Fibroblast of skin of left biceps (primary cell): Measurements from ENCODE around the gene RSPO4.
"Not testable (repeated sequence)": the region's sequence is repeated elsewhere in the genome, so short reads cannot be mapped to it uniquely, and the experiment has no call there.

Experiments used
- DNase-seq, 2 experiments: peaks; one replicate each; pipeline ENCODE4 v3.0.0-alpha.2; 2013; ENCODE audit warnings: low read depth in 2 of 2

Gene RSPO4

DNA sequence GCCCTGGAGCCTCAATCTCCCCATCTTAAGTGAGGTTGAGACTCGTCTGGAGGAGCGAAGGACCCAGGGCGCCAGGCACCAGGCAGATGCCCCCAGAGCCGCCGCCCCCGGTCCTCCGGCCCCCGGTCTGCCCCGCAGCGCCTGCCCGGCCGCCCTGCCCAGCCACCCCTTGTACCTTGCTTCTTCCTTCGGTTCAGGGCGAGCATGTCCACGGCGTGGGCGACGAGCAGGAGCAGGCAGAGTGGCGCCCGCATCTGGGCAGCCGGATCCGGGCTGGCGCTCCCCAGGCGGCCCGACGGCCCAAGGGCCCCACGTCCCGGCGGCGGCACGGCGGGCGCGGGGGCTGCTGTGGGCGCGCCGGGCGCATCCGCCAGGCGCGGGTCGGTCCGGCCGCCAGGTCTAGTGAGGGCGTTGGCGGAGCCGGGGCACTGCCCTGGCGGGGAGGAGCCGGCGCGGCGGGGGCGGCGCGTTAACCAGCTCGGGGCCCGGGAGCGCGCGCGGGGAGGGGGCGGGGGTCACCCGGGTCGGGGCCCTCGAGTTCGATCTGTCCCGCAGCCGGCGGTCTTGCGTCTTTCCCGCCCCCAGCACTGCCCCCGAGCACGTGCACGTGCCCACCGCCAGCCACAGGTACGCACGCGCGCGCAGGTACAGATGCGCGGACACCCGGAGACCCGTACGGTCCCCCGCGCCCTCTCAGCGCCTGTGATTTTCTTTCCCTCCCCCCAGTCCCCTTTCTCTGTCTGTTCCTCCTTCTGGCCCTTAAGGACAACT, at the start of gene RSPO4:
Gene RSPO4, minus strand, starts transcription at position 401 of the 771 bp plus-strand sequence. Its CDS starts 147 bp downstream, at position 254.
- DNase-seq, result no peak

GRCh38 chr20:1050440-1050839, 48.3 kb upstream of the RSPO4 start:
- DNase-seq, result no peak

DNA sequence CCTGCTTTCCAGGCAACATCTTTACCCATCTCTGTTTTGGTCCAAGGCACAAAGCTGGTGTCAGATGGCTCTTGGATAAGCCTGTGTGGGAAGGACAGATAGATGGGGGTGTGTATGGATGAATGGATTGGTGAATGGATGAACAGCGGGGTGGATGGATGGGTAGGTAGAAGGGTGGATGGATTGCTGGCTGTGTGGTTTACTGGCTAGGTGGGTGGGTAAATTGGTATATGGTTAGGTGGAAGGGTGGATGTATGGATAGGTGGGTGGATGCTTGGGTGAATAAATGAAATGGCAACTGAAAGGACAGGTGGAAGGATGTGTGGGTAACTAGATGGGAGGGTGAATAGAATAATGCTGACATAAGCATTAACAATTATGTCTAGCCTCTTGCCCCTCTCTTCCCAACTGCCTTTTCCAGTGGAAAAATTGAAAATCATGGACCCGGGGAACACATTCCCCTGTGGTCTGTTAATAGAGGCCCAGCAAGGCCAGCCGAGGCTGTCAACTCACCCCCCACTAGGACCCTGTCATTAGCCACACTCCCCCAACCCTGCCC, 43.8 kb upstream of the RSPO4 start:
- DNase-seq, result no peak

GRCh38 chr20:1041845-1042390, 39.8 kb upstream of the RSPO4 start:
- DNase-seq, result no peak

- no peak for DNase-seq
These were observed 36.1 kb upstream of the RSPO4 start for GRCh38 chr20:1038205-1038604.

- DNase-seq, result no peak
These were observed 34.9 kb upstream of the RSPO4 start for GRCh38 chr20:1037039-1037438.

DNA sequence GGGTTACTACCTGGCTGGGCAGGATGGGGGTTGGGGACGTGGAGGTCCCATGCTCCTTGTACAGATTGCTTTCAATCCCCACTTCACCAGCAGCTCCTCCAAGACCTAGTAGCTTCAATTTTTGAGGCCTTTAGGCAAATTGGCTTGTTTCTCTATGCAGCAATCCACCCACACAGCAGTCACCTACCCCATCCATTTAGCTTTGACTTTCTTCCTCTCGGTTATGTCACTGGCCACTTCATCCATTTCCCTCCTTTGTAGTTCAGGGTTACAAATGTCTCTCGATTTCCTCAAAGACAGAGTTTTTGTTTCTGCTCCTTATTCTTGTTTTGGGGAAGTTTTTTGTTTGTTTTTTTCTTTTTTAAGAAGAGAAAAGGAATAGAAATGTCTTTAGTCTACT, 33.4 kb upstream of the RSPO4 start:
- DNase-seq, result no peak

DNA sequence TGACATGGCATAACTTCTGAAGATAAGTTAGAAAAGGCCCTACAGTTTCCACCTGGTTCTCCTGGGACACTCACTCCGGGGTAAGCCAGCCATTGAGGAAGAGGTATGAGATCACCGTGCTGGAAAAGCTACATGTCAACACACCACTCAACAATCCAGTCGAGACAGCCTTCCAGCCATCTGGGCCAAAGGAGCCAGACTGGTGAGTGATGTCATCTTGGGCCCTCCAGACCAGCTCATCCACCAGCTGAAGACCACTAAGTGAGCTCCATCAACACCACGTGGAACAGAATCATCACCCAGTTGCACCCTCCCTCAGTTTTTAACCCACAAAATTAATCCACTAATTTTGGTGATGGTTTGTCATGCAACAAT, 32.3 kb upstream of the RSPO4 start:
- DNase-seq, result no peak

DNA sequence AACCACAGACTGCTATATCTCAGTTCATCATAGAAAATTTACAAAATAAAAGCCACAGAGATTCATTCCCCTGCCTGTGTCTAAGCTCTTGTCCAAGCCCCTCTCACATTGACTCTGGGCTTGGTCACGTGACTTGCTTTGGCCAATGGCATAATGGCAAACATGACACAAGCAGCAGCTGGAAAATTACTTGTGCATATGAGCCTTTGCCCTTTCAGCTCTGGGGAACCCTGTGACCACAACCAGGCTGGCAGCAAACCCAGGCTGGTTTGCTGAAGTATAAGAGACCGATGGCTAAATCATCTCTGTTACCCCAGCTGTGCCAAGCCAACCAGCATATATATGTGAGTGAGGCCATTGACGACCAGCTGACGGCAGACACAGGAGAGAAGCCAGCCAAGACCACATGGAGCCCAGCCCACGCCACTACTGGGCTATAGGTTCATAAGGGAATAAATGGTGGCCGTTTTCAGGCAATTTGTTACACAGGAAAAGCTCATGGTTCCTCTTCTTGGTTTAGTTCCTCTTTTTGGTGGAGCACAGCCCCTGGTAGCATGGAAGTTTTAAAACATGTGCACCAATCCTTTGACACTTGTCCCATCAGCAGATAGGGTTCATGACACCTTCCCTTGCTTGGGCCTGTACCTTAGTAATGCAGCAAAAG, 31.8 kb upstream of the RSPO4 start:
- no peak for DNase-seq

GRCh38 chr20:1029980-1030379, 27.9 kb upstream of the RSPO4 start:
- DNase-seq, result no peak

DNA sequence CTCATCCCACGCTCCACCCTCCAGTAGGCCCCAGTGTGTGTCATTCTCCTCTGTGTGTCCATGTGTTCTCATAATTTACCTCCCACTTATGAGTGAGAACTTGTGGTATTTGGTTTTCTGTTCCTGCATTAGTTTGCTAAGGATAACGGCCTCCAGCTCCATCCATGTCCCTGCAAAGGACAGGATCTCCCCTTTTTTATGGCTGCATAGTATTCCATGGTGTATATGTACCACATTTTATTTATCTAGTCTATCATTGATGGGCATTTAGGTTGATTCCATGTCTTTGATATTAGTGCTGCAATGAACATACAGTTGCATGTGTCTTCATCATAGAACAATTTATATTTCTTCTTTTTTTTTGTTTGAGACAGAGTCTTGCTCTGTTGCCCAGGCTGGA, 24.1 kb upstream of the RSPO4 start:
- not testable (repeated sequence) for DNase-seq

DNA sequence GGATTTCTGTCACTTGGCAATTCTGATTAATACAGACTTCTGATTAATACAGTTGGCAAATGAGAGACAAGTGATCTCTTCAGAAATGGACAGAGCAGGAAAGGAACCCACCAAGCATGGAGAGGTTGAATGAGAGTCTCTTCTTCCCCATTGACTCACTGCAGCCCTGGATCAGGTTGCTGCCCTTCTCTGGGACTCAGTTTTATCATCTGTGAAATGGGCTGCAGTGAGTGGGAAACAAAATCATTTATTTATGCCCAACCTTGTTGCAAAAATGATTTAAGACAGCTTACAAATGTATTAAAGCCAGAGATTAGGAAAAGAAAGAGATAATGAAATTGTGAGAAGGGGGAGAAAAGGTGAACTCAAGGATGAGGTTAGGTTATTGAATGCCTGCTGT, 20.8 kb upstream of the RSPO4 start:
- DNase-seq, result no peak

DNA sequence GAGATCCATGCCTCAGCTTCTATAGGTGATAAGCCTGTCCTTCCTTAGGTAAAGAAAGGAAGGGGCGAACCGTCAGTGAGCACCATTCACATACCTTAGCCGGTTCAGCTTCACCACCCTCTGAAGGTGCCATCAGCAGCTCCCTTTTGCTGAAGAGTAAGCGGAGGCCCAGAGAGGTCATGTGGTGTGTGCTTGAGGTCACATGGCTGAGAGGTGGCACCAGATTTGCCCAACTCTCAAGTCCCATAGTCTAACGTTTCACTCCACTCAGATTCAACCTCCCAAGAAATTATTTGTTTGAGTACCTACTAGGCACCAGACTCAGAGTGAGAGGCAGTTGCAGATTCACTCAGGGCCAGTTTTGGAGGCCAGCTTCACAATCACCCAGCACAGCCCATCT, 18.5 kb upstream of the RSPO4 start:
- no peak for DNase-seq

DNA sequence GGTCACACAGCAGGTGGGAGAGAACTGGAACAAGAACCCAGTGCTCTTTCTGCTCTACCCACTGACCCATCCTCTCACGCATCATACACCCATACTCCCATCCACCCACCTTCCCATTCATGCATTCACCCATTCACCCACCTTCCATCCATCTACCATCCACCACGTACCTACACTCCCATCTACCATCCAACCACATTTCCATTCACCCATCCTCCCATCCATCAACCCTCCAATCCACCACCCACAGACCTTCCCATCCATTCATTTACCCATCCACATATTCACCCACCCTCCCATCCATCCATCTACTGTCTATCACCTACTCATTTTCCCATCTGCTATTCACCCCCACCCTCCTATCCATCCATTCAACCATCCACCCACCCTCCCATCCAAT, 17.2 kb upstream of the RSPO4 start:
- DNase-seq, result no peak

DNA sequence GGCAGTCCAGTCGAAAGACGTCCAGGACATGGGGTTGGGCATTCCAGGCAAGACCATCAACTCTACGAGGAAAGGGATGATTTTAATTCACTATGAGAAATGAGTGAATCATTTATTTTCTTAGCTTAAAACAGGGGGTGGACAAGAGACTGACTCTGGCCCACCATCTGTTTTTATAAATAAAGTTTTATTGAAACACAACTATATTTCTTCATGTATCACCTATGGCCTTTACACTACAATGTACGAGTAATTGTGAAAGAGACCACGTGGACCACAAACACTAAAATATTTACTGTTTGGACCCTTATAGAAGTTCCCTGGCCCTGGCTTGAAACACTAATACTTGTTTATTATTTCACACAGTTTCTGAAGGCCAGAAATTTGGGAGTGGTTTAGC, 15.6 kb upstream of the RSPO4 start:
- DNase-seq, result no peak

DNA sequence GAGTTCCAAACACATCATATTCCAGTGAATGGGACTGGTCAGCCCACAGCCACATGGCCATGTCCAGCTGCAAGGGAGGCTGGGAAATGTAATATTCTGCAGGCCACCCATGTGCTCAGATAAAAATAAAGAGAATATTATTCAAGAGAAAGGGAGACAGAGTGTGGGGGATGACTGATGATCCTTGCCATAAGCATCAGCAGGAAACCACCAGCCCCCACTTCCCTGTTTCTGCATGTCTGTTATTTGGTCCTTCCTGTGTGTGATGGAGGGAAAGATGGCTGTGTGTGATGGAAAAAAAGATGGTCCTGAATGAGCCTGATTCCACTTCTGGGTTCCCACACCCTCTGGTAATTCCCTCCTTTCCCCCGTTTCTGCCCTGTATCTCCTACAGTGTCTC, 13.1 kb upstream of the RSPO4 start:
- DNase-seq, result no peak

DNA sequence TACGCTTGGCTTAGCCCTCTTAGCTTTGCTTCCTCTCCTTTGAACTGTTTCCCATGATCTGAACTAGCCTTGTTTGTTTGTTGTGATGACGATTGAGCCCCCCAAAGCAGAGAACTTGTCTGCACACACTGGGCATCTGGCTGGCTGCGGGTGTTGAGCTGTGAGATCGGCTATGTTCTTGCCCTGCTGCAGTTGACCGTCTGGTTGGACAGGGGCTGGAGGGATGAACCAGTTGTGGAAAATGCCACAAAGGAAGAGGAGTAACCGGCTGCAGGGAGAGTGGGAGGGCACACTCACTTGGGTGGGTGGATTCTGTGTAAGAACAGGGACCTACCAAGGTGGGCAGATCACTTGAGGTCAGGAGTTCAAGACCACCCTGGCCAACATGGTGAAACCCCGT, 12.4 kb upstream of the RSPO4 start:
- no peak for DNase-seq

GRCh38 chr20:1013566-1014340, 11.6 kb upstream of the RSPO4 start:
- no peak for DNase-seq

GRCh38 chr20:1012359-1013168, 10.5 kb upstream of the RSPO4 start:
- DNase-seq, result no peak

DNA sequence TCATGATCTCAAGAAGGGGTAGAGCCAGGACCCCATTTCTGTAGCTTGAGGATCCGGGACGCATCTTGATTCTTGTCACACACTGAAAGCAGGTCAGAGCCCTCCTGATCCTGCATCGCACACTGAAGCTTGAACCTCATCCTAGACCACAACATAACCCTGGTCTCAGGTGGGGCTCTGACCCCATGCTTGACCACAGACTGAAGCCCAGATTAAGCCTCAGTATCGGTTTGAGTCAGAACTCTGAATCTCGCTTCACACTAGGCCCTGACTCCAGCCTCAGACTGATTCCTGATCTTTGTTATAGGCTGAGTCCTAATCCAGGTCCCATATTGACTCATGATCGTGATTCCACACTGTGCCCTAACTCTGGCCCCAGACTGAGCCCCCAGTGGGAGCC, 8.5 kb upstream of the RSPO4 start:
- no peak for DNase-seq

- no peak for DNase-seq
These were observed 3.4 kb upstream of the RSPO4 start for GRCh38 chr20:1005452-1006027.
